ENCODE measurements around the gene C9orf85.

DNA sequence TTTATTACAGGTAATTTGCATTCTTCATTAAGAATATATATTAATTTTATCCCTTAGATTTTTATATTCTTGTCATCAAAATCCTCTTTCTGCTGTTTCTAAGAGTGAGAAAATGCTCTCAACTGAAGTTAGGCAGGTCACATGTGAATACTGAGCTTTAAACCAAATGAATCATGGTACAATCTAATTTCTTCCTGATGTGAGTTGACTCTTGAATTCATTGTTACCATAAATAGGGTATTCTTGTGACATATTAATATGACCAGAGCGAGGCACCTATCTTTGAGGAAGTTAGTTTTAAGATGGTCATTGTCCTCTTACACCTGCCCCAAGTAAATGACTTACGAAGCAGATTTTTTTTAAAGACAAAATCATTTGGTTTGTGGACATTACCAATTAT lies 17.4 kb downstream of the C9orf85 start:
- TF ChIP-seq, protein P1, sequence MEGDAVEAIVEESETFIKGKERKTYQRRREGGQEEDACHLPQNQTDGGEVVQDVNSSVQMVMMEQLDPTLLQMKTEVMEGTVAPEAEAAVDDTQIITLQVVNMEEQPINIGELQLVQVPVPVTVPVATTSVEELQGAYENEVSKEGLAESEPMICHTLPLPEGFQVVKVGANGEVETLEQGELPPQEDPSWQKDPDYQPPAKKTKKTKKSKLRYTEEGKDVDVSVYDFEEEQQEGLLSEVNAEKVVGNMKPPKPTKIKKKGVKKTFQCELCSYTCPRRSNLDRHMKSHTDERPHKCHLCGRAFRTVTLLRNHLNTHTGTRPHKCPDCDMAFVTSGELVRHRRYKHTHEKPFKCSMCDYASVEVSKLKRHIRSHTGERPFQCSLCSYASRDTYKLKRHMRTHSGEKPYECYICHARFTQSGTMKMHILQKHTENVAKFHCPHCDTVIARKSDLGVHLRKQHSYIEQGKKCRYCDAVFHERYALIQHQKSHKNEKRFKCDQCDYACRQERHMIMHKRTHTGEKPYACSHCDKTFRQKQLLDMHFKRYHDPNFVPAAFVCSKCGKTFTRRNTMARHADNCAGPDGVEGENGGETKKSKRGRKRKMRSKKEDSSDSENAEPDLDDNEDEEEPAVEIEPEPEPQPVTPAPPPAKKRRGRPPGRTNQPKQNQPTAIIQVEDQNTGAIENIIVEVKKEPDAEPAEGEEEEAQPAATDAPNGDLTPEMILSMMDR (IDR thresholded peaks at IDR 0.05; ENCODE audit: low read length) = no peak
- no peak for TF ChIP-seq EZH2 (optimal IDR thresholded peaks at IDR 0.05; ENCODE audit: low read depth, low read length)

All from MM.1S (cell line).